H1 (cell line): Measurements from ENCODE around the gene PTPRD. TPM values are rescaled to one million over a fixed set of nuclear protein-coding genes. Genes with fewer than 3 reads are reported as not detected.

ENCODE experiments used
- CTCF ChIA-PET: fragments of 300-600 bp; sonication (Branson Sonifier 250); formaldehyde crosslinking; loops from one replicate; lab custom pipeline; 2021; ENCODE audit not compliant: partially characterized antibody; lab: Charles Lee
- POLR2A ChIA-PET: fragments of 300-600 bp; sonication (Branson Sonifier 250); formaldehyde crosslinking; loops from one replicate; lab custom pipeline; 2021; ENCODE audit warnings: inconsistent platforms; ENCODE audit not compliant: partially characterized antibody; lab: Charles Lee
- DNase-seq, 2 experiments: peaks; one replicate each; pipeline versions ENCODE4 v3.0.0 to v3.0.0-alpha.2; 2010 to 2022; ENCODE audit warnings: low spot score in 2 of 2, low read depth in 1 of 2, mixed read lengths in 1 of 2
- FAIRE-seq: peaks from 2 replicates; lab custom pipeline; 2011; peaks lifted over from hg19 to GRCh38; lab: Jason Lieb, UNC
- H2AFZ ChIP-seq: 2 replicates; pipeline ENCODE4 v1.8.1; 2012; ENCODE audit warnings: low read length, inconsistent platforms
- H2AK5ac ChIP-seq: 2 replicates; pipeline ENCODE4 v1.6.1; 2013; ENCODE audit warnings: low read depth, low read length
- H2BK120ac ChIP-seq: replicated peaks from 2 replicates; pipeline ENCODE3; 2013; ENCODE audit warnings: low read depth, low read length, inconsistent platforms
- H2BK12ac ChIP-seq: 2 replicates; pipeline ENCODE4 v1.6.1; 2013; ENCODE audit warnings: low read depth, low read length
- H2BK15ac ChIP-seq: 2 replicates; pipeline ENCODE4 v1.6.1; 2013; ENCODE audit warnings: low read length
- H2BK20ac ChIP-seq: 2 replicates; pipeline ENCODE4 v1.6.1; 2013; ENCODE audit warnings: low read length
- H2BK5ac ChIP-seq: 2 replicates; pipeline ENCODE4 v1.6.1; 2013; ENCODE audit warnings: low read depth, low read length
- H3K14ac ChIP-seq: 2 replicates; pipeline ENCODE4 v1.6.1; 2013; ENCODE audit warnings: inconsistent platforms; ENCODE audit not compliant: insufficient read length
- H3K18ac ChIP-seq: 2 replicates; pipeline ENCODE4 v1.6.1; 2013; ENCODE audit warnings: low read length; ENCODE audit errors: extremely low read depth
- H3K23ac ChIP-seq: 2 replicates; pipeline ENCODE4 v1.6.1; 2013; ENCODE audit warnings: inconsistent platforms; ENCODE audit not compliant: insufficient read length
- H3K23me2 ChIP-seq: 2 replicates; pipeline ENCODE4 v1.6.1; 2013; ENCODE audit warnings: low read depth, low read length
- H3K27ac ChIP-seq: 2 replicates; pipeline ENCODE4 v1.6.1; 2011; ENCODE audit warnings: low read depth, low read length, inconsistent platforms
- H3K27me3 ChIP-seq, 4 experiments: replicated peaks in 1 of 4; 1 replicate in 1 of 4; 2 replicates in 3 of 4; pipeline versions ENCODE4 v1.6.1 to v1.8.1; 2011 to 2013; ENCODE audit warnings: low read length in 3 of 4, mild to moderate bottlenecking in 3 of 4, inconsistent platforms in 2 of 4, mixed read lengths in 2 of 4, moderate library complexity in 1 of 4; ENCODE audit not compliant: control insufficient read depth in 3 of 4, insufficient read depth in 3 of 4; ENCODE audit errors: extremely low read depth in 1 of 4
- H3K36me3 ChIP-seq, 4 experiments: 2 replicates each; pipeline versions ENCODE4 v1.6.1 to v1.8.1; 2011 to 2013; ENCODE audit warnings: mild to moderate bottlenecking in 4 of 4, low read length in 3 of 4, moderate library complexity in 2 of 4, control low read depth in 1 of 4, inconsistent platforms in 1 of 4; ENCODE audit not compliant: insufficient read depth in 4 of 4, control insufficient read depth in 2 of 4
- H3K4ac ChIP-seq: replicated peaks from 2 replicates; pipeline ENCODE3; 2013; ENCODE audit warnings: low read length, low read depth, mixed read lengths, inconsistent platforms; ENCODE audit not compliant: insufficient read length
- H3K4me1 ChIP-seq, 4 experiments: replicated peaks in 1 of 4; 1 replicate in 1 of 4; 2 replicates in 3 of 4; pipeline versions ENCODE4 v1.6.1 to v1.8.1; 2011 to 2013; ENCODE audit warnings: low read length in 3 of 4, inconsistent platforms in 2 of 4, mixed read lengths in 1 of 4; ENCODE audit not compliant: insufficient read depth in 4 of 4, control insufficient read depth in 3 of 4
- H3K4me2 ChIP-seq, 2 experiments: 2 replicates each; pipeline versions ENCODE4 v1.6.1 to v1.8.1; 2011 to 2013; ENCODE audit warnings: low read depth in 2 of 2, low read length in 2 of 2, control low read depth in 1 of 2, inconsistent platforms in 1 of 2, mild to moderate bottlenecking in 1 of 2; ENCODE audit not compliant: insufficient read depth in 1 of 2
- H3K4me3 ChIP-seq, 4 experiments: fragments of 200-600, 300-600 bp in 1 of 4; sonication (generic), shearing (Covaris generic), sonication (Bioruptor Twin) in 1 of 4; 2 replicates each; pipeline versions ENCODE4 v1.5.1 to v1.8.1; 2011 to 2016; ENCODE audit warnings: low read length in 4 of 4, low read depth in 3 of 4, control low read depth in 2 of 4, inconsistent platforms in 2 of 4, mild to moderate bottlenecking in 2 of 4, mixed read lengths in 1 of 4, moderate library complexity in 1 of 4; ENCODE audit not compliant: insufficient read depth in 2 of 4; ENCODE audit errors: extremely low read depth in 1 of 4
- H3K56ac ChIP-seq: replicated peaks from 2 replicates; pipeline ENCODE3; 2013; ENCODE audit warnings: low read depth, mild to moderate bottlenecking, mixed read lengths, low read length, inconsistent platforms; ENCODE audit not compliant: insufficient read length
- H3K79me1 ChIP-seq: 2 replicates; pipeline ENCODE4 v1.6.1; 2013; ENCODE audit warnings: low read depth, low read length, control low read depth
- H3K79me2 ChIP-seq, 2 experiments: 2 replicates each; pipeline versions ENCODE4 v1.6.1 to v1.8.1; 2012 to 2013; ENCODE audit warnings: low read length in 2 of 2, mild to moderate bottlenecking in 2 of 2, inconsistent platforms in 1 of 2; ENCODE audit not compliant: insufficient read depth in 2 of 2, control insufficient read depth in 1 of 2
- H3K9ac ChIP-seq, 4 experiments: replicated peaks in 1 of 4; 1 replicate in 1 of 4; 2 replicates in 3 of 4; pipeline versions ENCODE4 v1.6.1 to v1.8.1; 2011 to 2013; ENCODE audit warnings: low read depth in 3 of 4, low read length in 3 of 4, control low read depth in 2 of 4, mild to moderate bottlenecking in 2 of 4, moderate library complexity in 2 of 4, inconsistent platforms in 1 of 4; ENCODE audit errors: extremely low read depth in 1 of 4
- H3K9me3 ChIP-seq, 2 experiments: 2 replicates each; pipeline versions ENCODE4 v1.6.1 to v1.8.1; 2012 to 2013; ENCODE audit warnings: mild to moderate bottlenecking in 2 of 2, moderate library complexity in 2 of 2, control low read depth in 1 of 2, inconsistent platforms in 1 of 2, low read depth in 1 of 2, low read length in 1 of 2, mixed read lengths in 1 of 2; ENCODE audit not compliant: insufficient read depth in 2 of 2
- H4K20me1 ChIP-seq, 2 experiments: replicated peaks in 1 of 2; 2 replicates each; pipeline versions ENCODE3 to v1.8.1; 2011 to 2013; ENCODE audit warnings: inconsistent platforms in 2 of 2, low read length in 2 of 2, mild to moderate bottlenecking in 1 of 2; ENCODE audit not compliant: insufficient read depth in 2 of 2, control insufficient read depth in 1 of 2
- H4K5ac ChIP-seq: 2 replicates; pipeline ENCODE4 v1.6.1; 2013; ENCODE audit warnings: low read length, low read depth, mixed read lengths, inconsistent platforms; ENCODE audit not compliant: insufficient read length
- H4K8ac ChIP-seq: 2 replicates; pipeline ENCODE4 v1.8.0; 2013; ENCODE audit warnings: mild to moderate bottlenecking, moderate library complexity, low read length, inconsistent platforms; ENCODE audit not compliant: insufficient read depth; ENCODE audit errors: extremely low read depth
- H4K91ac ChIP-seq: replicated peaks from 2 replicates; pipeline ENCODE3; 2013; ENCODE audit warnings: low read length, mixed read lengths, inconsistent platforms; ENCODE audit not compliant: insufficient read length
- CHD2 ChIP-seq: IDR thresholded peaks from 2 replicates; pipeline ENCODE4 v1.6.1; 2012; ENCODE audit warnings: low read length, improper control_type of control experiment
- TEAD4 ChIP-seq: IDR thresholded peaks from 2 replicates; pipeline ENCODE4 v1.6.1; 2012; ENCODE audit warnings: low read depth, low read length, inconsistent platforms, mixed read lengths
- WGBS, 2 experiments: shearing (Covaris generic) in 1 of 2; methylation state at CpG; one replicate each; pipeline versions ENCODE4 v1.1.6 to v1.1.7; 2013 to 2015; ENCODE audit warnings: low lambda C conversion rate in 2 of 2, mixed read lengths in 2 of 2, inconsistent platforms in 1 of 2, low coverage in 1 of 2, missing lambda C conversion rate in 1 of 2; ENCODE audit not compliant: insufficient replicate concordance in 2 of 2, insufficient coverage in 1 of 2, insufficient read length in 1 of 2; ENCODE audit errors: extremely low coverage in 1 of 2, missing lambda C conversion rate in 1 of 2; 5-methylcytosine and 5-hydroxymethylcytosine counted together
- polyA plus RNA-seq, 7 experiments: library from polyadenylated mRNA; depleted of rRNA in 3 of 7; stranded (reverse) in 5 of 7; unstranded in 2 of 7; fragments of >200 nt in 5 of 7; fragments of 200-250 nt in 2 of 7; gene quantifications; 1 replicate in 5 of 7; 2 replicates in 1 of 7; 4 replicates in 1 of 7; pipeline versions ENCODE4 v1.2.1 to v1.2.3, GENCODE V29; 2011 to 2013; ENCODE audit warnings: missing spikeins in 2 of 7, mixed read lengths in 2 of 7
- total RNA-seq: library from RNA; stranded (reverse); fragmentation: NEBNext Ultra II Directional; extraction: Animal tissue kit (Norgen Biotek cat#: 25700); gene quantifications from 2 replicates; pipeline ENCODE4 v1.2.1, GENCODE V29; 2021

Gene PTPRD
- total and polyA plus RNA-seq, 2 of the 8 experiments (the other 6 are each of a cell fraction or from before 2014, with no cell fraction given), result 17.2 to 77.0 TPM

GRCh38 chr9:8473244-8474020 lies 2139.4 kb downstream of the PTPRD start:
- Histone ChIP-seq H3K56ac (no peak overlapping the region), H3K4ac (no peak overlapping the region), H3K18ac (no peak overlapping the region), H3K23ac (no peak overlapping the region), H3K9ac (no peak overlapping the region), H4K8ac (no peak overlapping the region), H2BK120ac (no peak overlapping the region), H3K27me3 (no peaks in the 10 kb centered on the region), H2BK5ac (no peak overlapping the region), H3K9me3 (peaks cover 9 to 10% of the 10 kb centered on the region in 2 experiments), H3K36me3 (peaks cover 0 to 8% (median 2%) of the 10 kb centered on the region in 4 experiments; a peak in 3 of 8 replicates), H4K5ac (no peak overlapping the region), H3K79me2 (no peaks in the 10 kb centered on the region), H3K14ac (no peak overlapping the region), H2BK20ac (no peak overlapping the region), H2BK15ac (no peak overlapping the region), H3K4me1 (peaks cover 0 to 5% (median 2%) of the 10 kb centered on the region in 4 experiments; a peak in 3 of 7 replicates), H3K23me2 (no peaks in the 10 kb centered on the region), H3K4me2 (no peak overlapping the region), H4K20me1 (no peaks in the 10 kb centered on the region), H2AK5ac (no peak overlapping the region), H2BK12ac (no peak overlapping the region), H2AFZ (no peak overlapping the region), H3K27ac (no peak overlapping the region), H4K91ac (no peak overlapping the region), H3K79me1 (no peaks in the 10 kb centered on the region), H3K4me3 (no peak overlapping the region)
- DNase-seq (no peak), FAIRE-seq (no peak)
- ChIA-PET POLR2A (interaction anchor here (1.3 kb wide), 1 partner anchor 20 kb away, joined by 3 read pairs; no protein-coding TSS in a partner anchor), CTCF (interaction anchor here (0.7 to 0.9 kb wide), 3 partner anchors 9 to 15 kb away, joined by 3 read pairs; no protein-coding TSS in a partner anchor)
- WGBS, 2 experiments, result 95% methylated on average over 10 of the region's 10 CpGs; no CpG with 5 or more reads in 1 of the 2 experiments
- no peak for TF ChIP-seq CHD2
- TF ChIP-seq TEAD4, result no peak
